AG09319 (cell line): ENCODE measurements around the gene ARL6IP4.

Source experiments
- DNase-seq: peaks from one replicate; pipeline ENCODE4 v3.0.0-alpha.2; 2010; ENCODE audit warnings: low read depth; ENCODE audit errors: extremely low read depth
- CTCF ChIP-seq: IDR thresholded peaks from 2 replicates; pipeline ENCODE4 v1.5.1; 2011; ENCODE audit warnings: low read depth, mild to moderate bottlenecking, inconsistent platforms, low read length, moderate library complexity

The ARL6IP4 gene

GRCh38 chr12:122981036-122981471, 573 bp downstream of the ARL6IP4 start:
- DNase-seq = no peak

GRCh38 chr12:122981587-122982476, 1.4 kb downstream of the ARL6IP4 start:
- DNase-seq = no peak
- TF ChIP-seq CTCF = no peak

More at GRCh38 chr12:122981036-122981471, 573 bp downstream of the ARL6IP4 start:
- no peak; the same call in 1 of the 2 replicates for TF ChIP-seq CTCF

GRCh38 chr12:122982477-122982815, 2.0 kb downstream of the ARL6IP4 start:
- no peak for TF ChIP-seq CTCF

GRCh38 chr12:122982963-122983788, 2.7 kb downstream of the ARL6IP4 start:
- no peak for TF ChIP-seq CTCF
- no peak for DNase-seq

More at GRCh38 chr12:122982477-122982815, 2.0 kb downstream of the ARL6IP4 start:
- DNase-seq = no peak

- no peak for TF ChIP-seq CTCF
- DNase-seq = no peak
Observed at GRCh38 chr12:122983789-122984515, 3.5 kb downstream of the ARL6IP4 start.

- DNase-seq = no peak
- no peak for TF ChIP-seq CTCF
Observed at GRCh38 chr12:122984612-122985337, 4.3 kb downstream of the ARL6IP4 start.
